GM19463 (cell line): ENCODE measurements around the gene PPIH.
A peak's percentile ranks its signal among the peaks of the same experiment; 100 is the strongest.
"Not testable (repeated sequence)": the region's sequence is repeated elsewhere in the genome, so short reads cannot be mapped to it uniquely, and the experiment has no call there.

Experiments
- ATAC-seq: cut with Tn5 transposase; IDR thresholded peaks from one replicate; pipeline ENCODE4 v1.9.1; 2021; ENCODE audit warnings: mild to moderate bottlenecking, moderate library complexity; ENCODE audit not compliant: unreplicated experiment

Gene PPIH

GRCh38 chr1:42681741-42682483 lies 23.7 kb downstream of the PPIH start, which contains the start of gene YBX1:
TSS of gene YBX1 (plus strand) at chr1:42682418. CDS start at chr1:42682566, 148 bp downstream.
- ATAC-seq: peak; percentile 78

GRCh38 chr1:42682484-42682738 lies 24.2 kb downstream of the PPIH start:
- peak; percentile 18 for ATAC-seq

DNA sequence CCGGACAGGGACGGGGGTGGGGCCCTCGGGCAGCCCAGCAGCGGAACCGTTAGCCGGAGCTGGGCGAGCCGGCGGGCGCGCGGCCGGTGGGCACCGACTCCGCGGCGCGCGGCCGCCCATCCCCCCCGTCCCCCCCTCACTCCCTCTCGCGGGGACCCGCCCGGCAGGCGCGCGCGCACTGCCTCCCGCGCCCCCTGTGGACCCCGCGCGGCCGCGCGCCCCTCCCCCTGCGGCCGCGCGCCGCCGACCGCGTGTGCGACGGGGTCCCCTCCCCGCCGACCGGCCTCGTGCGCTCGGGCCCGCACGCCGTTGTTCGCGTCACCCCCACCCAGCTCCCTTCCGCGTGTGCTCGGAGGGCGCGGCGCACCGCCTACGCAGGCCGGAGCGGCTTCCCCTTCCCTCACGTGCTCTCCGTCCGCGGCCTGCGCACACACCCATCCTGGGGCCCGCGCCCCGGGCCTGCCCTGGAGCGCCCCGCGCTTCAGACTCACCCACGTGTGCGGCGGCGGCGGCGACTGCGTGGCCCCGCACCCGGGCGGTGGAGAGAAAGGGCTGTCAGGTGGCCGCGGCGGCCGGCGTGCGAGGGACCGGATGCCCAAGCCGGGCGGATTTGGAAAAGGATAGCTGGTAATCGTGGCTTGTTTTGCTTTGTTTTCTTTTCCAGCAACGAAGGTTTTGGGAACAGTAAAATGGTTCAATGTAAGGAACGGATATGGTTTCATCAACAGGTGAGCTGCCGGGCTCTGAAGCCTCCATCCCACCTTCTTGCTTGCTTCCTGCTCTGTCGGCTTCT lies 24.7 kb downstream of the PPIH start:
- ATAC-seq: peak; percentile 45

GRCh38 chr1:42684139-42684538 lies 25.9 kb downstream of the PPIH start:
- no peak for ATAC-seq

- ATAC-seq: no peak
These were observed 28.2 kb downstream of the PPIH start for GRCh38 chr1:42686418-42686817.

GRCh38 chr1:42689912-42690311 lies 31.7 kb downstream of the PPIH start:
- ATAC-seq: no peak

- ATAC-seq: no peak
These were observed 32.4 kb downstream of the PPIH start for GRCh38 chr1:42690477-42691156.

DNA sequence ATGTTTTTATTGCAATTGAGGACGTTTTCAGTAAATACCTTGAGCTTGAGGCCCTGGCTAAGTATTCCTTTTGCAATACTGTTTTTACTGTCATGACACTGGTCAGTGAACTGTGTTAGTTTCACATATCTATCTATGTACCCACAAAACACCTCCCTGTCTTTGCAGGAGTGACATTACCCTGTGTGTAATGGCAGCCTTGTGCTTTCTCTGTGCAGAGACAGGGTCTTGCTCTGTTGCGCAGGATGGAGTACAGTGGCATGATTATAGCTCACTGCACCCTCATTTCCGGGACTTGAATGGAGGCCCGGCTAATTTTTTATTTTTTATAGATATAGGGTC lies 32.9 kb downstream of the PPIH start:
- ATAC-seq: no peak

- no peak for ATAC-seq
These were observed 34.2 kb downstream of the PPIH start for GRCh38 chr1:42692461-42692860.

DNA sequence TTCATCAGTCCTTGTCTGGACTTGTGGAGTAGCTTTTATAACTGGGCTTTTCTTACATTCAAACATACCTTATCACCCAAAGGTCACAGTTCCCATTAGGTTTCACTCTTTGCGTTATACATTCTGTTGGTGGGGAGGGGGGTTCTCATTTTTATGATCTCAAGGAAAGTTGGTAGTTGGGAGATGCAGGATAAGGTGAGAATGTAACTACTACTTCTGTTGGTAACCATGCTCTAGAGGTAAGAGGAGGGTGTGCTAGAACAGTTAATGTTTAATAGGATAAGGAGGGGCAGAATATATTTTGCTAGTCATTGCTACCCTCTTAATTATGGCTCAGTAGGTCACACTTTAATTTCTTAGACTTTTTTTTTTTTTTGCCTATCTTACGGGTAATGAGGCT lies 34.7 kb downstream of the PPIH start:
- ATAC-seq: no peak

GRCh38 chr1:42698081-42698813 lies 40.0 kb downstream of the PPIH start:
- no peak for ATAC-seq

DNA sequence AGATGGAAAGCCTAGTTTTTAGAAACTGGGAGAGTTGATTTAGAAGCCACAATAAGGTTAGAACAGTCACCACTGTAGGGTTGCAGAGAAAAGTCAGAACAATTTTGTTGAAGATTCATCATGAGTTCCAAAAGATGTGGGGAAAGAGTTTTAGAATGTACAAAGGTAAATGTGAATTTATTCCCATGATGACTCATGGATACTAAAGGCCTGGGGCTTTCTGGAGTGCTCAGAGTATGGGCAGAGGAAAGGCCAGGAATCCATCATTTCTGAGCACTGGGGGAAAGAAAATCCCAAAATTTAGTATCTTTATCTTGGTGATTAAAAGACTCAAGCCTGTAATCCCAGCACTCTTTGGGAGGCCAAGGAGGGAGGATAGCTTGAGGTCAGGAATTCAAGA lies 41.8 kb downstream of the PPIH start:
- ATAC-seq: no peak

DNA sequence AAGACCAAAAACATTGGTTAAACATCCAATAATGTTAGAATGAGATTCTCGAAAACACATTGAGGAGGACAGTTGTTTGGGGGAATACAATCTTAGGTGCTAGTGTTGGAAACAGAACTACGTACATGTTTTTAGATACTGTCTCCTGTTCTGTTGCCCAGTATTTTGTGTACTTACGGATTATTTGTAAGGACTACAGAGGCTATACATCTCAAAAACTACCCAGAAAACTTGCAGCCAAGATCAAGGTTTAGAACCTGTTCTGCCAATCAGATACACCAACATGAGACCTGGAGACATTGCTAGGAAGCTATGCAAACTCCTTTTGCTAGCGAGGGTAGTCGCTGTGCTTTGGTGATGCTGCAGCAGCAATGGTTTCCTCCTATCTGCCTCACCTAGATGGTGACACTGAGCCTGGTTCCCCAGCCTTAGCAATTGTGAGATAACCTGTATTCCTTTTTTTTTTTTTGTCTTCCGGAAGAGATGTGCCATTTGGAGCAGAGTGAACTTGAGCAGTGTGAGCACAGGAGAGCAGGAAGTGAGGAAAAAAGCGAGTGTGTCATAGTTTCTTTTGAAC lies 45.8 kb downstream of the PPIH start:
- ATAC-seq: no peak

DNA sequence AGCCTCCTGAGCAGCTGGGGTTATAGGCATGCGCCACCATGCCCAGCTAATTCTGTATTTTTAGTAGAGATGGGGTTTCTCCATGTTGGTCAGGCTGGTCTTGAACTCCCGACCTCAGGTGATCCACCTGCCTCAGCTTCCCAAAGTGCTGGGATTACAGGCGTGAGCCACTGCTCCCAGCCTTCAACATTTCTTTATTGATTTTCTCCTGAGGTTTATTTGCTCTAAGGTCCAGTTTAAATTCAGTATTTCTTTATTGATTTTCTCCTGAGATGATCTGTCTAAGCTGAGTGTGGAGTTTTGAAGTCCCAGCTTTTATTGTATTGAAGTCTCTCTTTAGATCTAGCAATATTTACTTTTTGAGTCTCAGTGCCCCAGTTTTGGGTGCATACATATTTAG lies 54.6 kb downstream of the PPIH start:
- not testable (repeated sequence) for ATAC-seq

DNA sequence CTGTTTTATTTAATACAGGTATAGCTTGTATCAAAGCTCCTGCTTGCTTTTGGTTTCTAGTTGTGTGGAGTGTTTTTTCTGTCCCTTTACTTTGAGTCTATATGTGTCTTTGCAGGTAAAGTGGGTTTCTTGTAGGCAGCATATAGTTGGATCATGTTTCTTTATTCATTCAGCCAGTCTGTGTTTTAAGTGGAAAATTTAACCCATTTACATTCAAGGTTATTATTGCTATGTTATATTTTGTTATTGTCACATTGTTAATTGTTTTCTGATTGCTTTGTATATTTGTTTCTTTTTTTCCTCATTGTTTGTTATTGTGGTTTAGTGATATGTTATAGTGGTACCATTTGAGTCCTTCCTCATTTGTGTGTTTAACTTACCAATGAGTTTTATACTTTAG lies 55.1 kb downstream of the PPIH start:
- no peak for ATAC-seq

DNA sequence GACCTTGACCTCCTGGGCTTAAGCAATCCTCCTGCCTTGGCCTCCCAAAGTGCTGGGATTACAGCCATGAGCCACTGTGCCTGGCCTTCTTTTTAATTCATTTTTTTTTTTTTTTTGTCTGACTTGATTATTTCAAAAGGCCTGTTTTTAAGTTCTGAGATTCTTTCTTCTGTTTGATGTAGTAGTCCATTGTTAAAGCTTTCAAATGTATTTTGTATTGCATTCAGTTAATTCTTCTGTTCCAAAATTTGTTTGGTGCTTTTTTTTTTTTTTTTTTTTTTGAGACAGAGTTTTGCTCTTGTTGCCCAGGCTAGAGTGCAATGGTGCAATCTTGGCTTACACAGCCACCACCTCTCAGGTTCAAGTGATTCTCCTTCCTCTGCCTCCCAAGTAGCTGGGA lies 56.2 kb downstream of the PPIH start:
- ATAC-seq: not testable (repeated sequence)

- ATAC-seq: no peak
These were observed 62.6 kb downstream of the PPIH start for GRCh38 chr1:42720868-42721267.

DNA sequence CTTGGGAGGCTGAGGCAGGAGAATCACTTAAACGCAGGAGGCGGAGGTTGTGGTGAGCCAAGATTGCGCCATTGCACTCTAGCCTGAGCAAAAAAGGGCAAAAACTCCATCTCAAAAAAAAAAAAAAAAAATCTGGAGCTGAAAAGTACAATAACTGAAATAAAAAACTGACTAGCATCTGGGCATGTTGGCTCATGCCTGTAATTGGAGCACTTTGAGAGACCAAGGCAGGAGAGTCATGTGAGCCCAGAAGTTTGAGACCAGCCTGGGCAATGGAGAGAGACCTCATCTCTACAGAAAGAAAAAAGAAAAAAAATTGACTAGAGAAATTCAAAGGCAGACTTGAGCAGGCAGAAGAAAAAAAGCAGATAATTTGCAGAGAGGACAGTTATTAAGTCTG lies 63.7 kb downstream of the PPIH start:
- no peak for ATAC-seq

- not testable (repeated sequence) for ATAC-seq
These were observed 64.2 kb downstream of the PPIH start for GRCh38 chr1:42722403-42722802.

- no peak for ATAC-seq
These were observed 65.3 kb downstream of the PPIH start for GRCh38 chr1:42723511-42723910.

- not testable (repeated sequence) for ATAC-seq
These were observed 67.6 kb downstream of the PPIH start for GRCh38 chr1:42725820-42726219.
